ENCODE results near the gene HM13. TPM values are rescaled to one million over a fixed set of nuclear protein-coding genes. Genes with fewer than 3 reads are reported as not detected.

HM13 gene
- total RNA-seq, 2 experiments from 2014 or later = 51.3 to 148 TPM

GRCh38 chr20:31484001-31484400, 30.2 kb upstream of the HM13 start:
- TF ChIP-seq CTCF (conservative IDR thresholded peaks at IDR 0.05; ENCODE audit: low read length) (no peak), EZH2phosphoT487 (IDR thresholded peaks at IDR 0.05; ENCODE audit: borderline replicate concordance, low read depth, low read length) (no peak)
- Histone ChIP-seq H3K79me2 (ENCODE audit: insufficient read depth, low read depth, low read length) (no peaks in the 10 kb centered on the region), H3K9me3 (ENCODE audit: low read length) (no peaks in the 10 kb centered on the region), H3K9me2 (ENCODE audit: insufficient read depth, low read length) (no peaks in the 10 kb centered on the region), H3K4me3 (ENCODE audit: low read depth, low read length, poor library complexity, severe bottlenecking) (no peak overlapping the region), H4K20me1 (ENCODE audit: insufficient read depth, low read length) (no peaks in the 10 kb centered on the region), H3K4me1 (ENCODE audit: insufficient read depth, low read length, poor library complexity, severe bottlenecking) (no peaks in the 10 kb centered on the region), H3K4me2 (ENCODE audit: low read length) (no peak overlapping the region), H3K27ac (ENCODE audit: low read depth, low read length, poor library complexity, severe bottlenecking) (no peak overlapping the region), H3K36me3 (ENCODE audit: insufficient read depth, low read length) (no peaks in the 10 kb centered on the region), H2AFZ (ENCODE audit: low read length) (no peak overlapping the region)
- intact Hi-C loops (cut with micrococcal nuclease; ENCODE audit: unreplicated experiment) = no loop called here
- CTCF ChIA-PET (ENCODE audit: unreplicated experiment) = no interaction called here
- POLR2A ChIA-PET = interaction anchor here (0.7 kb wide), 2 partner anchors 18 to 47 kb away, joined by 4 read pairs; no protein-coding TSS in a partner anchor
- BruUV-seq (replicated peaks) = no TSS peak
- DNase-seq (ENCODE audit: low spot score) = no peak

- Histone ChIP-seq H3K27ac (ENCODE audit: low read depth, low read length, poor library complexity, severe bottlenecking) (no peak overlapping the region), H3K9me2 (ENCODE audit: insufficient read depth, low read length) (no peaks in the 10 kb centered on the region), H3K4me3 (ENCODE audit: low read depth, low read length, poor library complexity, severe bottlenecking) (no peak overlapping the region), H2AFZ (ENCODE audit: low read length) (no peak overlapping the region), H4K20me1 (ENCODE audit: insufficient read depth, low read length) (no peaks in the 10 kb centered on the region), H3K79me2 (ENCODE audit: insufficient read depth, low read depth, low read length) (no peaks in the 10 kb centered on the region), H3K4me1 (ENCODE audit: insufficient read depth, low read length, poor library complexity, severe bottlenecking) (no peaks in the 10 kb centered on the region), H3K4me2 (ENCODE audit: low read length) (no peak overlapping the region), H3K36me3 (ENCODE audit: insufficient read depth, low read length) (no peaks in the 10 kb centered on the region), H3K9me3 (ENCODE audit: low read length) (no peaks in the 10 kb centered on the region)
- POLR2A ChIA-PET = no interaction called here
- TF ChIP-seq CTCF (conservative IDR thresholded peaks at IDR 0.05; ENCODE audit: low read length) = no peak
- no peak for TF ChIP-seq EZH2phosphoT487 (IDR thresholded peaks at IDR 0.05; ENCODE audit: borderline replicate concordance, low read depth, low read length)
- no TSS peak for BruUV-seq (replicated peaks)
- intact Hi-C loops (cut with micrococcal nuclease; ENCODE audit: unreplicated experiment) = no loop called here
- no peak for DNase-seq (ENCODE audit: low spot score)
- CTCF ChIA-PET (ENCODE audit: unreplicated experiment) = no interaction called here
Observed at GRCh38 chr20:31485450-31486339, 28.5 kb upstream of the HM13 start.

- Histone ChIP-seq H3K79me2 (ENCODE audit: insufficient read depth, low read depth, low read length) (no peaks in the 10 kb centered on the region), H3K4me2 (ENCODE audit: low read length) (no peak overlapping the region), H2AFZ (ENCODE audit: low read length) (no peak overlapping the region), H3K4me1 (ENCODE audit: insufficient read depth, low read length, poor library complexity, severe bottlenecking) (no peaks in the 10 kb centered on the region), H3K4me3 (ENCODE audit: low read depth, low read length, poor library complexity, severe bottlenecking) (no peak overlapping the region), H3K9me3 (ENCODE audit: low read length) (no peaks in the 10 kb centered on the region), H3K27ac (ENCODE audit: low read depth, low read length, poor library complexity, severe bottlenecking) (no peak overlapping the region), H3K36me3 (ENCODE audit: insufficient read depth, low read length) (no peaks in the 10 kb centered on the region), H4K20me1 (ENCODE audit: insufficient read depth, low read length) (no peaks in the 10 kb centered on the region), H3K9me2 (ENCODE audit: insufficient read depth, low read length) (no peaks in the 10 kb centered on the region)
- POLR2A ChIA-PET = interaction anchor here (0.6 kb wide), 1 partner anchor 12 kb away, joined by 4 read pairs; no protein-coding TSS in a partner anchor
- BruUV-seq (replicated peaks) = no TSS peak
- no peak for TF ChIP-seq CTCF (conservative IDR thresholded peaks at IDR 0.05; ENCODE audit: low read length)
- TF ChIP-seq EZH2phosphoT487 (IDR thresholded peaks at IDR 0.05; ENCODE audit: borderline replicate concordance, low read depth, low read length) = no peak
- intact Hi-C loops (cut with micrococcal nuclease; ENCODE audit: unreplicated experiment) = no loop called here
- no peak for DNase-seq (ENCODE audit: low spot score)
- CTCF ChIA-PET (ENCODE audit: unreplicated experiment) = no interaction called here
Observed at GRCh38 chr20:31488115-31488514, 26.1 kb upstream of the HM13 start.
